HepG2 (cell line): ENCODE measurements around the gene ZFAND2B. TPM values are rescaled to one million over a fixed set of nuclear protein-coding genes. Genes with fewer than 3 reads are reported as not detected.

Experiments used
- ADNP ChIP-seq: sonication (generic); formaldehyde crosslinking; IDR thresholded peaks from 2 replicates; pipeline ENCODE4 v1.4.0; 2020; ENCODE audit warnings: missing genetic modification reagents
- CCAR2 ChIP-seq: fragments of 200-400 bp; formaldehyde crosslinking; optimal IDR thresholded peaks from 2 replicates; pipeline ENCODE3; 2018; ENCODE audit warnings: low read depth, mild to moderate bottlenecking, low read length, moderate library complexity
- CCDC6 ChIP-seq: sonication (generic); formaldehyde crosslinking; IDR thresholded peaks from 2 replicates; pipeline ENCODE4 v1.8.1; 2022; ENCODE audit warnings: mild to moderate bottlenecking, missing genetic modification reagents, moderate library complexity
- HMG20B ChIP-seq: conservative IDR thresholded peaks from 2 replicates; pipeline ENCODE4 v1.6.1; 2016; ENCODE audit warnings: missing genetic modification reagents, missing compliant biosample characterization
- SCMH1 ChIP-seq: sonication (generic); formaldehyde crosslinking; IDR thresholded peaks from 2 replicates; pipeline ENCODE4 v1.9.0; 2021; ENCODE audit warnings: missing genetic modification reagents, mild to moderate bottlenecking, borderline replicate concordance
- ZFP37 ChIP-seq: sonication (generic); formaldehyde crosslinking; IDR thresholded peaks from 2 replicates; pipeline ENCODE4 v1.4.0; 2020; ENCODE audit warnings: missing genetic modification reagents, borderline replicate concordance
- ZMYM4 ChIP-seq: sonication (generic); formaldehyde crosslinking; IDR thresholded peaks from 2 replicates; pipeline ENCODE4 v1.8.1; 2023; ENCODE audit warnings: mild to moderate bottlenecking, missing genetic modification reagents
- ZNF101 ChIP-seq: sonication (generic); formaldehyde crosslinking; IDR thresholded peaks from 2 replicates; pipeline ENCODE4 v1.4.0; 2020; ENCODE audit warnings: mild to moderate bottlenecking, low read depth, missing genetic modification reagents, borderline replicate concordance
- ZNF251 ChIP-seq: sonication (generic); formaldehyde crosslinking; IDR thresholded peaks from 2 replicates; pipeline ENCODE4 v1.9.0; 2021; ENCODE audit warnings: mild to moderate bottlenecking, missing genetic modification reagents
- ZNF382 ChIP-seq: sonication (generic); formaldehyde crosslinking; IDR thresholded peaks from 2 replicates; pipeline ENCODE4 v1.5.0; 2020; ENCODE audit warnings: missing genetic modification reagents, mild to moderate bottlenecking, borderline replicate concordance
- ZNF577 ChIP-seq: sonication (generic); formaldehyde crosslinking; IDR thresholded peaks from 2 replicates; pipeline ENCODE4 v1.4.0; 2020; ENCODE audit warnings: mild to moderate bottlenecking, low read depth, missing genetic modification reagents, borderline replicate concordance
- ZNF737 ChIP-seq: sonication (generic); formaldehyde crosslinking; IDR thresholded peaks from 2 replicates; pipeline ENCODE4 v1.5.0; 2020; ENCODE audit warnings: missing genetic modification reagents, mild to moderate bottlenecking, borderline replicate concordance
- polyA plus RNA-seq, 8 experiments: library from polyadenylated mRNA; depleted of rRNA in 3 of 8; stranded (reverse) in 7 of 8; unstranded in 1 of 8; fragments of >200 nt; fragmentation: Illumina TruSeq in 4 of 8; extraction: Trizol in 4 of 8; gene quantifications; 2 replicates each; pipeline versions ENCODE4 v1.2.1 to v1.2.3, GENCODE V29; 2011 to 2016; ENCODE audit warnings: low read depth in 4 of 8, missing spikeins in 1 of 8, mixed read lengths in 1 of 8; ENCODE audit not compliant: insufficient read depth in 1 of 8
- total RNA-seq, 5 experiments: library from RNA; depleted of rRNA; stranded (reverse); fragments of >200 nt; fragmentation: Illumina TruSeq; extraction: Trizol; gene quantifications; 2 replicates each; pipeline ENCODE4 v1.2.3, GENCODE V29; 2016; ENCODE audit warnings: low read depth in 1 of 5
- TF ChIP-seq, protein P1 (sequence below): sonication (generic); formaldehyde crosslinking; IDR thresholded peaks from 2 replicates; pipeline ENCODE4 v1.8.0; 2022; ENCODE audit warnings: mild to moderate bottlenecking, missing genetic modification reagents
- TF ChIP-seq, protein P2 (sequence below): sonication (generic); formaldehyde crosslinking; IDR thresholded peaks from 2 replicates; pipeline ENCODE4 v1.4.0; 2020; ENCODE audit warnings: missing genetic modification reagents, mild to moderate bottlenecking, borderline replicate concordance
- TF ChIP-seq, protein P3 (sequence below): sonication (generic); formaldehyde crosslinking; IDR thresholded peaks from 2 replicates; pipeline ENCODE4 v1.5.0; 2020; ENCODE audit warnings: mild to moderate bottlenecking, missing genetic modification reagents, moderate library complexity
- TF ChIP-seq, protein P4 (sequence below): sonication (generic); formaldehyde crosslinking; IDR thresholded peaks from 2 replicates; pipeline ENCODE4 v1.8.1; 2023; ENCODE audit warnings: mild to moderate bottlenecking, missing genetic modification reagents
- TF ChIP-seq, protein P5 (sequence below): fragments of 450-650 bp; IDR thresholded peaks from 2 replicates; pipeline ENCODE4 v1.6.1; 2016
- TF ChIP-seq, protein P6 (sequence below): sonication (generic); formaldehyde crosslinking; IDR thresholded peaks from 2 replicates; pipeline ENCODE4 v1.4.0; 2020; ENCODE audit warnings: missing genetic modification reagents, mild to moderate bottlenecking, borderline replicate concordance

ZFAND2B gene
- total and polyA plus RNA-seq, 2 of the 13 experiments (the other 11 are each of a cell fraction or from before 2014, with no cell fraction given): 53.3 to 115 TPM

DNA sequence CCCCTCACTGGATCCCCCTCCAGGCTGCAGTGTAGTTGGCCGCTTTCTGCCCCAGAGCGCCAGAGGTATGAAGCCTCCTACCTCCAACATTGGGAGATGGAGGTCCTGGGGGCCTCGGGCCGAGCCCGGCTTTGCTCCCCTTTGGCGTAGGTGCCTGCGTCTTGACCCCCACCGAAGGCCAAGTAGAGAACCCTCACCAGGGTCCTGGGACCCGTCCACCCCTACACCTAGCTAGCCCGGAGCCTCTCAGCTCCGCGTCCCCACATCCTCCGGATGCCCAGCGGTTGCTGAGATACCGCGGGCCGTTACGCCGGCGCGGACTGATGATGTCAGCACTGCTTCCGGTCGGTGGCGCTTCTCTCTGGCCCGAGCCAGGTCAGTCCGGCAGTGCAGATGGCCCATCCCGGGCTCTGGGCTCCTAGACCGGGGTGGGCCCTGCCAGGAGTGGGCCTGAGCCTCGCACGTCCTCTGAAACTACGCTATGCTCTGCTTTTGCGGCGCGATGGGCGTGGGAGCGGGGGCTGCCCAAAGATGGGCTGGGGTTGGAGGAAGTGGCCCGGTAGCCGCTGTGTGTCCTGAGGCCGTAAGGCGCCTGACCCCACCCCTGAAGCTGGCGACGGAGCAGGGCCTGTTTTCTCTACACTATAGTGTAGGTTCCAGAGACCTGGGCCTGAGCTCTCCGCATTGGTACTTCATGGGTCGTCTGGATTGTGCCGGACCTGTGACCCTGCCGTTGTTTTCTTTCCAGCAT, 38.7 kb downstream of the ZFAND2B start, which contains the start of the genes GLB1L and STK16 (continued):
- TF ChIP-seq ZMYM4 (CRISPR knock-in tag): peak; percentile 90
- TF ChIP-seq, protein P1, sequence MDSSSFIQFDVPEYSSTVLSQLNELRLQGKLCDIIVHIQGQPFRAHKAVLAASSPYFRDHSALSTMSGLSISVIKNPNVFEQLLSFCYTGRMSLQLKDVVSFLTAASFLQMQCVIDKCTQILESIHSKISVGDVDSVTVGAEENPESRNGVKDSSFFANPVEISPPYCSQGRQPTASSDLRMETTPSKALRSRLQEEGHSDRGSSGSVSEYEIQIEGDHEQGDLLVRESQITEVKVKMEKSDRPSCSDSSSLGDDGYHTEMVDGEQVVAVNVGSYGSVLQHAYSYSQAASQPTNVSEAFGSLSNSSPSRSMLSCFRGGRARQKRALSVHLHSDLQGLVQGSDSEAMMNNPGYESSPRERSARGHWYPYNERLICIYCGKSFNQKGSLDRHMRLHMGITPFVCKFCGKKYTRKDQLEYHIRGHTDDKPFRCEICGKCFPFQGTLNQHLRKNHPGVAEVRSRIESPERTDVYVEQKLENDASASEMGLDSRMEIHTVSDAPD (CRISPR knock-in tag): peak; percentile 33; the same call in 1 of the 2 replicates
- TF ChIP-seq, protein P2, sequence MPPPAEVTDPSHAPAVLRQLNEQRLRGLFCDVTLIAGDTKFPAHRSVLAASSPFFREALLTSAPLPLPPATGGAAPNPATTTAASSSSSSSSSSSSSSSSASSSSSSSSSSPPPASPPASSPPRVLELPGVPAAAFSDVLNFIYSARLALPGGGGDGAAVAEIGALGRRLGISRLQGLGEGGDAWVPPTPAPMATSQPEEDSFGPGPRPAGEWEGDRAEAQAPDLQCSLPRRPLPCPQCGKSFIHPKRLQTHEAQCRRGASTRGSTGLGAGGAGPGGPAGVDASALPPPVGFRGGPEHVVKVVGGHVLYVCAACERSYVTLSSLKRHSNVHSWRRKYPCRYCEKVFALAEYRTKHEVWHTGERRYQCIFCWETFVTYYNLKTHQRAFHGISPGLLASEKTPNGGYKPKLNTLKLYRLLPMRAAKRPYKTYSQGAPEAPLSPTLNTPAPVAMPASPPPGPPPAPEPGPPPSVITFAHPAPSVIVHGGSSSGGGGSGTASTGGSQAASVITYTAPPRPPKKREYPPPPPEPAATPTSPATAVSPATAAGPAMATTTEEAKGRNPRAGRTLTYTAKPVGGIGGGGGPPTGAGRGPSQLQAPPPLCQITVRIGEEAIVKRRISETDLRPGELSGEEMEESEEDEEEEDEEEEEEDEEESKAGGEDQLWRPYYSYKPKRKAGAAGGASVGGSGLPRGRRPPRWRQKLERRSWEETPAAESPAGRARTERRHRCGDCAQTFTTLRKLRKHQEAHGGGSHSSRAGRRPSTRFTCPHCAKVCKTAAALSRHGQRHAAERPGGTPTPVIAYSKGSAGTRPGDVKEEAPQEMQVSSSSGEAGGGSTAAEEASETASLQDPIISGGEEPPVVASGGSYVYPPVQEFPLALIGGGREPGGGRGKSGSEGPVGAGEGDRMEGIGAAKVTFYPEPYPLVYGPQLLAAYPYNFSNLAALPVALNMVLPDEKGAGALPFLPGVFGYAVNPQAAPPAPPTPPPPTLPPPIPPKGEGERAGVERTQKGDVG (CRISPR knock-in tag): peak; percentile 94
- TF ChIP-seq, protein P3, sequence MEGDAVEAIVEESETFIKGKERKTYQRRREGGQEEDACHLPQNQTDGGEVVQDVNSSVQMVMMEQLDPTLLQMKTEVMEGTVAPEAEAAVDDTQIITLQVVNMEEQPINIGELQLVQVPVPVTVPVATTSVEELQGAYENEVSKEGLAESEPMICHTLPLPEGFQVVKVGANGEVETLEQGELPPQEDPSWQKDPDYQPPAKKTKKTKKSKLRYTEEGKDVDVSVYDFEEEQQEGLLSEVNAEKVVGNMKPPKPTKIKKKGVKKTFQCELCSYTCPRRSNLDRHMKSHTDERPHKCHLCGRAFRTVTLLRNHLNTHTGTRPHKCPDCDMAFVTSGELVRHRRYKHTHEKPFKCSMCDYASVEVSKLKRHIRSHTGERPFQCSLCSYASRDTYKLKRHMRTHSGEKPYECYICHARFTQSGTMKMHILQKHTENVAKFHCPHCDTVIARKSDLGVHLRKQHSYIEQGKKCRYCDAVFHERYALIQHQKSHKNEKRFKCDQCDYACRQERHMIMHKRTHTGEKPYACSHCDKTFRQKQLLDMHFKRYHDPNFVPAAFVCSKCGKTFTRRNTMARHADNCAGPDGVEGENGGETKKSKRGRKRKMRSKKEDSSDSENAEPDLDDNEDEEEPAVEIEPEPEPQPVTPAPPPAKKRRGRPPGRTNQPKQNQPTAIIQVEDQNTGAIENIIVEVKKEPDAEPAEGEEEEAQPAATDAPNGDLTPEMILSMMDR (CRISPR knock-in tag): no peak; the same call in 1 of the 2 replicates
- peak; percentile 42 for TF ChIP-seq HMG20B (CRISPR knock-in tag)
- TF ChIP-seq ZNF737: peak; percentile 94; the same call in 1 of the 2 replicates
- TF ChIP-seq SCMH1: no peak
- TF ChIP-seq, protein P4, sequence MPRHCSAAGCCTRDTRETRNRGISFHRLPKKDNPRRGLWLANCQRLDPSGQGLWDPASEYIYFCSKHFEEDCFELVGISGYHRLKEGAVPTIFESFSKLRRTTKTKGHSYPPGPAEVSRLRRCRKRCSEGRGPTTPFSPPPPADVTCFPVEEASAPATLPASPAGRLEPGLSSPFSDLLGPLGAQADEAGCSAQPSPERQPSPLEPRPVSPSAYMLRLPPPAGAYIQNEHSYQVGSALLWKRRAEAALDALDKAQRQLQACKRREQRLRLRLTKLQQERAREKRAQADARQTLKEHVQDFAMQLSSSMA (CRISPR knock-in tag): peak; percentile 87
- 0 out of 2 replicates have a peak, but pooled peaks have one; percentile 29 for TF ChIP-seq ZNF577 (CRISPR knock-in tag)
- TF ChIP-seq, protein P5, sequence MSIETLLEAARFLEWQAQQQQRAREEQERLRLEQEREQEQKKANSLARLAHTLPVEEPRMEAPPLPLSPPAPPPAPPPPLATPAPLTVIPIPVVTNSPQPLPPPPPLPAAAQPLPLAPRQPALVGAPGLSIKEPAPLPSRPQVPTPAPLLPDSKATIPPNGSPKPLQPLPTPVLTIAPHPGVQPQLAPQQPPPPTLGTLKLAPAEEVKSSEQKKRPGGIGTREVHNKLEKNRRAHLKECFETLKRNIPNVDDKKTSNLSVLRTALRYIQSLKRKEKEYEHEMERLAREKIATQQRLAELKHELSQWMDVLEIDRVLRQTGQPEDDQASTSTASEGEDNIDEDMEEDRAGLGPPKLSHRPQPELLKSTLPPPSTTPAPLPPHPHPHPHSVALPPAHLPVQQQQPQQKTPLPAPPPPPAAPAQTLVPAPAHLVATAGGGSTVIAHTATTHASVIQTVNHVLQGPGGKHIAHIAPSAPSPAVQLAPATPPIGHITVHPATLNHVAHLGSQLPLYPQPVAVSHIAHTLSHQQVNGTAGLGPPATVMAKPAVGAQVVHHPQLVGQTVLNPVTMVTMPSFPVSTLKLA: peak; percentile 34; the same call in 1 of the 2 replicates
- TF ChIP-seq ZFP37 (CRISPR knock-in tag): peak; percentile 89
- no peak for TF ChIP-seq CCAR2
- no peak for TF ChIP-seq ZNF101
- TF ChIP-seq ZNF251 (CRISPR knock-in tag): no peak
- TF ChIP-seq ZNF382 (CRISPR knock-in tag): no peak
- no peak; the same call in 1 of the 2 replicates for TF ChIP-seq CCDC6 (CRISPR knock-in tag)
- TF ChIP-seq, protein P6, sequence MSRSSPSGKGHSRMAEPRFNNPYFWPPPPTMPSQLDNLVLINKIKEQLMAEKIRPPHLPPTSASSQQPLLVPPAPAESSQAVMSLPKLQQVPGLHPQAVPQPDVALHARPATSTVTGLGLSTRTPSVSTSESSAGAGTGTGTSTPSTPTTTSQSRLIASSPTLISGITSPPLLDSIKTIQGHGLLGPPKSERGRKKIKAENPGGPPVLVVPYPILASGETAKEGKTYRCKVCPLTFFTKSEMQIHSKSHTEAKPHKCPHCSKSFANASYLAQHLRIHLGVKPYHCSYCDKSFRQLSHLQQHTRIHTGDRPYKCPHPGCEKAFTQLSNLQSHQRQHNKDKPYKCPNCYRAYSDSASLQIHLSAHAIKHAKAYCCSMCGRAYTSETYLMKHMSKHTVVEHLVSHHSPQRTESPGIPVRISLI (CRISPR knock-in tag): 0 out of 2 replicates have a peak, but pooled peaks have one; percentile 21
- TF ChIP-seq ADNP (CRISPR knock-in tag): no peak
